Hippocampal formation (tissue), 2 donors: Measurements from ENCODE around the gene SERGEF.

Source experiments
- DNase-seq, 2 donors: peaks; one replicate each; lab custom pipeline; 2025; lab: John Stamatoyannopoulos, UW

Gene SERGEF

GRCh38 chr11:18012906-18013781, at the start of gene SERGEF:
Gene SERGEF (minus strand): TSS chr11:18013047. CDS start chr11:18013010, 37 bp downstream.
- peak; percentile 86 to 87 for DNase-seq

DNA sequence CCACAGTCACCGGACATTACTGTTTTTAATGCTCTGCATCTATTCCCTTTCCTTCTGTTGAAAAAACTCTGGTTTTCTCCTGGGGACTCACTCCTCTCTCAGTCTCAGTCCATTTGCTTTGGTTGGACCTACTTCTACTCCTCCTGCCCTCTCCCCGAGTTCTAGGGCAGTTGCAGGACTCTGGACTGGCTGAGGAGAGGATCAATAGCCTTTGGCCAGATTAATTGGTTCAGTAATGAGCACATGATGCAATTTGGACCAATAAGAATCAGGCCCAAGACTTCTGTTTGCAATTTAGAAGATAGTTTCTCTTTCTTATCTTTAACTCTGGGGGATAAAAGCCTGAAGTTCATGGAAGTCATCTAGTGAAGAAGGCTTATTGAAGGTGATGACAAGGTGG, 48.5 kb upstream of the SERGEF start:
- no peak for DNase-seq

- DNase-seq = no peak
These were observed 43.8 kb upstream of the SERGEF start for GRCh38 chr11:18056561-18057181.

DNA sequence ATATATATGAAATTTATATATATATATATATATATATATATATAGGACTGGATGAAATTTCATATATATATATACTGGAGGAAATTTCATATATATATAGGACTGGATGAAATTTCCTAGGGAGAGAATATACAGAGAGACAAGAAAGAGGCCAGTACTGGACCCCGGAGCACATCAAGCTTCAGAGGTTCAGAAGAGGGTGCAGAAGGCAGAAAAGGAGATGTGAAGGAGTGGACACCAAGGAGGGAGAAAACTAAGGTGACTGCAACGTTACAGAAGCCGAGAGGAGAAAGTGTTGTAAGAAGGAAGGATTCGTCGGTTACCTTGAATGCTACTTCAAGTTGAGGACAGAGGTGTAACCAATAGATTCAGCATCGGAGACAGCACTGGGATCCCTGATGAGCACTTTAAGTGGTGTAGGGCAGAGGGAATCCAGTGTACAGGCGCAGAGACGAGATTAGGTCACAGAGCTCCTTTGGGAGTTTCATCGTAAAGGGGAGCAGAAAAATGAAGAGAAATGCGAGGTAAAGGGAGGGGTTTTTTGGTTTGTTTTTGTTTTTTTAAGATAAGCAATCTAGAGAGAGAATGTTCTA, 41.8 kb upstream of the SERGEF start:
- DNase-seq = no peak

- no peak for DNase-seq
These were observed 38.0 kb upstream of the SERGEF start for GRCh38 chr11:18050848-18051247.

DNA sequence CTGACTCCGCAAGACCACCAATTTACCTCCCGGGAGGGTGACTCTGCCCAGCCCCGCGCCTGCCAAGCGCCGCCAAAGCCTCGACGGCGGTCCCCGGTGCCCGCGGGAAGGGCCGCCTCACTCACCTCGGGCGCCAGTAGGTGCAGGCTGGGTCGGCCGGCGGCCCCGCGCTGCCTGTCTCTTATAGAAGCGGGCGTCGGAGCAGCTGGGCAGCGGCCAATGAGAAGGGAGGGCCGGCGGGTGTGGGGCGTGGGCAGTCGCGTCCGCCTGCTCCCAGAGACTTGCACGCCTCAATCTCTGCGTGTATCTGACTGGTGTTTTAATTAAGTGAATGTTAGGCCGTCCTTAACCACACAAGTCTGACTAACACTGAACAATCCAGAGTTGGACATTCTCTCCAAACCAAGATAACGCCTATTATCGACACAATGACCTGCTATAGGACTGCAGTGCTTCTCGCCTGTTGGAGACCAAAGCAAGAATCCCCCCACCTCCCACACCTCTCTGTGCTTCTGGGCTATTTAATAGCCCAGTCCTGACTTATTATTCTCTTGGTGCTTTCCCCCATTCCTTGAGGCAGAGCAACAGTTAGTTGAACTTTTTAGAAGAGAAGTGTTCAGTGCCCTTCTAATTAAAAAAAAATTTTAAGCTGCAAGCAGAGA, 33.4 kb upstream of the SERGEF start, which contains the start of gene TPH1:
TPH1 (minus strand) TSS at position 154 of the 662 bp plus-strand sequence. CDS start 5,507 bp downstream, outside the sequence.
- no peak for DNase-seq

DNA sequence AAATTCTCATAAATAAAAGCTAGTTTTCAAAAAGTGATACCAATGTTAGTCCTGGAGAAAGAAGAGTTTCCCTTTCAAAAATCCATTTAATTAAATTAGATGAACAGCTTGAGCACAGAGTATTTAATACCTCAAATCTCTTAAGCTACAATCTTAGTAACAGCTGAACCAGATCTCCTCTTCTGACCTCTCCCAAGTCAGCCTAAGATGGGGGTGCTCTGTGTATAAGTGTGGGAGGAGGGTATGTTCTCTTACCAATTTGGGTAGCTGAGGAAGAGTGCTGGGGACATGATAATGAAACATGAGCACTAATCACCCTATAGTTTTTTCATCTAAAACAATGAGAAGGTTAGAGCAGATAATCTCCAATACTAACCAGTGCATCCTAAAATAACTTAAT, 23.6 kb upstream of the SERGEF start:
- DNase-seq = no peak

- no peak for DNase-seq
These were observed 14.6 kb upstream of the SERGEF start for GRCh38 chr11:18027475-18027874.

DNA sequence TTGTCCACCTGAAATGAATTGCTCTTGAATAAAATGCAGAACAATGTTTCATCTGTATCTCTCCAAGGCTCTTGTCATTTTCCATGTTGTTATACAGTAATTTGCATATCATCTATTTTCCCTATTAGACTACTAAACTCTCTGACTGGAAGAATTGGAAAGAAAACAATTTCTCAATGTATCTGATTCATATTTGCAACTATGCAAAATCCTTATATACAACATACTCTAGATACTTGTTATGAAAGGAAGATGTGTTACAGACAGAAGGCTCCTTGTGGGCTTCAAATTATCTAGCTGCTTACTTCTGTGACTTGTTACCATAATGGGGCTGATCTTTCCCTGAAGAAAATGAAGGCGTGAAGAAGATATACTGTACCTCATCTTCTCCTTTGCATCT, 9.6 kb upstream of the SERGEF start:
- DNase-seq = no peak

DNA sequence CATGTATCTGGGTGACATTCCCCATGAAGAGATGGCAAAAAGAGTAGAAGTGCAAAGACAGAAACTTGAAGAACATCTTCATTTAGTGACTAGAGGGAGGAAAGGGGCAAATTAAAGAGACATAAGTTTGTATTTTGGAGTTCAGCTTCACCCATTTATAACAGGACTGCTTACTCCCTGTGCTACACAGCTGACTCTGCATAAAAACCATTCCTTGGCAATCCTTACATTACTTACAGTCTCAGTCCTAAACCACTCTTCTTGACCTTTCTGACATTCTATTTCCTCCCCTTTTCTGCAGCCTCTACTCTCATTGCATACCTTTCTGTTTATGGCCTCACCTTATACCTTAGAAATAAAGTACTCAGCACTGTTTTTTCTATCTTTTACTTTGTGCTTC, 6.8 kb upstream of the SERGEF start:
- no peak for DNase-seq

DNA sequence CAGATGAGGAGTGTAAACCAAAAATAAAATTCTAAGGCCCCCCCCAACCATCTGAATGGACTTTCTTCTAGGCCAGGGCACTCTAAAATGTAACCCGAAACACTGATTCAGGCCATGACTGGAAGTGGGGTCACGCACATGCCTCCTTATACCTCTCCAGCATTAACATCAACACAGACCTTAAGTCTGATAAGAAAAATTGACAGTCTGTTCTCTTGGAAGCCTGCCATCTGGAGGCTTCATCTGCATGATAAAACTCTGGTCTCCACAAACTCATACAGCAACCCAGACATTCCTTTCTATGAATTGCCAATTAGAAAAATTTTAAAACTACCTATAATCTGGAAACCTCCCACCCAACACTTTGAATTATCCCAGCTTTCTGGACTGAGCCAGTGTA, 3.9 kb upstream of the SERGEF start:
- DNase-seq = no peak

DNA sequence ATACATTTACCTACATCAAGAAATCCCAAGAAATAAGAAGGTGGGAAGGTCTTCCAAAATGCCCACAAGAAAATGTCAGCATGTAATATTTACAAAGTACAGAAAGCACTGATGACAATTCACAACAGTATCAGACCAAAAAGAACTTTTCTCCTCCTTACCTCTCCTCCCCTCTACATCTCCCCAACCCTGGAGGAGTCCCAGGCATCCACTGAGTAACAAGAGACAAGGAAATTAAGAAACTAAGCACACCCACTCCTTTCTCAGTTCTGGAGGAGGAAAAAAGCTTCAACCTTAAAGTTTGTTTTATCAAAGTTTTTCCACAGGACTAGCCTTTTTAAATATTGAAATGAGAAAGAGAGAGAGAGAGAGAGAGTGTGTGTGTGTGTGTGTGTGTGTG, 2.0 kb upstream of the SERGEF start:
- no peak for DNase-seq

- no peak for DNase-seq
These were observed 1.1 kb upstream of the SERGEF start for GRCh38 chr11:18013790-18014507.

- DNase-seq = peak in 1 of 2 donors; percentile 45
These were observed 533 bp downstream of the SERGEF start for GRCh38 chr11:18012122-18012905.

DNA sequence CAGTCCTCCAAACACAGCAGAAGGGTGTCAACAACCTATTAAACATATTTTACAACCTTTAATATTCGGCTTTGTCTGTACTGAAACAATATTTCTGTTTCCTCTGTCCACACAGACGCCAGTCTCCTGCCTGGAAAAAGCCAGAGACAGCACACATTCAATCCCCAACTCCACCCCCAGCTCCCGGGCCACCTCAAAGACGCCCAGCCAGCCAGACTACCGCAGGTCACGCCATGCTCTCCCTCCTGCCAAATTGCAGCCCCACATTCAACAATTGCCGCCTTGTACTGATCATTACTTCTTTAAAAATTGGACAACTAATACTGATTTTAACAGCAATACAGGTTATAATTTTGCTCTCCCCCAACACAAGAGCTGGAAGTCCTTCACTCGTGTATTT, 1.2 kb downstream of the SERGEF start:
- DNase-seq = no peak

DNA sequence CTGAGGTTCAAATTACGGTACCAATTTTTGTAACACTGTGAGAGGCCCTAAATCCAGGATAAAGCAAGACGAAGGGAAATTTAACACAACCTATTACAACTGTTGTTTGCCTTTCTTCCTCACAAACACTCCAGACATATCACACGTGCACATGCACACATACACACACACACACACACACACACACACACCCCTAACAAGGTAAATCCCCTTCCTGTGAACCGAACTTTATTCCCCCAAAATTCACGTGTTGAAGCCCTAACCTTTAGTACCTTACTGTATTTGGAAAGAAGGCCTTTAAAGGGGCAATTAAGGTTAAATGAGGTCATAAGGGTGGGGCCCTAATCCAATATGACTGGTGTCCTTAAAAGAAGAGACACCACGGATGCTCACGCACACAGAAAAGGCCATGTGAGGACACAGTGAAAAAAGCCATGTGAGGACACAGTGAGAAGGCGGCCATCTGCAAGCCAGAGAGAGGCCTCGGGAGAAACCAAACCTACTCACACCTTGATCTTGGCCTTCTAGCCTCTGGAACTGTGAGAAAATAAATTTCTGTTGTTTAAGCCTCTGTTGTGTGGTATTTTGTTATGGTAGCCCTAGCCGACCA, 1.8 kb downstream of the SERGEF start:
- DNase-seq = no peak

DNA sequence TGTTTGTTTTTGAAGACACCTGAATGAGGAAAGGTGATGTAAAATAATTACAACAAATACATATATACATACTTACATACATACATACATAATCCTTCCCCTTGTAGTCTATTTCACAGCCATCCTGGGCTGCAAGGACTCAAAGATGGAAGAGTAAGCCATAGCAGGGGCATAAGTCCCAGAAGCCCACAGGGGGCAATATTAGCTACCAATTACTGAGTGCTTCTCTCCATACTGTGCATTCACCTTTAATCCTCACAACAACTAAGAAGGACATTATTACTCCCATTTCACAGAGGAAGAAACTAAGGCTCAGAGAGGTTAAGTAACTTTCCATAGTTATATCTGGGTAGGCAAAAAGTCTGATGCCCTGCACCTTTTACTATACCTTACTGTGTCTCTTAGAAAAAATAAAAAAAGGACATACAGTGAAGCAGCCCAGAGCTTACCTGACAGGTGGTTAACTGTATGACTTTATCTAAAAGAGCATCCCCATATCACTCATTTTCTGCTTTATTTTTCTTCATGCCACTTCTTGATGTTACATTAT, 2.7 kb downstream of the SERGEF start:
- DNase-seq = no peak

DNA sequence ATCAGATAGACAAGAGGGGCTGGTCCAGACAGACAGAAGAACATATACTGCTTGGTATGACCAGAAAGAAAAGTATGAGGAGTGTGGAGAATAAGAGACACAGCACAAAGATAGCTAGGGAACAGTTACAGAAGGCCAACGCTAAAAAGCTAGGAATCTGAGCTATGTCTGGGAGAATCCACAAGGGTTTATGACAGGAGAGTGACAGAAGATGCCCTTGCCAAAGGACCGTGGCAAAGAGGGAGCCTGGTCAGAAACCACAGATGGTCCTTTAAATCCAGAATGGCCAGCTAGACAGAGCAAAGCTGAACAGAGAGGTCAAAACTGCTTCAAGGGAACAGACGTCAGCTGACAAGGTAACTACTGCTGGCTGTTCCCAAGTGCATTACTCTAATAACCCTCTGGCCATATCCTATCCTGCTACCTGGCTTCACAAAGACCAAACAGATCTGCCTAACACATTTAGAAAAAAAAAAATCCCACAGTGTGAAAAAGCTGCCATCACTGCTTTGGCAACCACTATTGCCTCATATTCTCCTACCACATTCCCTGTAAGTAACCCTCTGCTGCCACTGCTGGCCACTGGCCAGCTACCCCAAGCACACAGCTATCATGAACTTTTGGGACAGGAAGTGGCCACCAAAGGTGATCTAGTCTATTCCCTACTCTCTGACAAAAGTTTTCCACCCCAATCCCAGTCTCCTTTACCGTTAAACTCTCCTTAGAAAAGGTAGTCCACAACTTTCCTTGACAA, 7.3 kb downstream of the SERGEF start:
- DNase-seq = no peak

DNA sequence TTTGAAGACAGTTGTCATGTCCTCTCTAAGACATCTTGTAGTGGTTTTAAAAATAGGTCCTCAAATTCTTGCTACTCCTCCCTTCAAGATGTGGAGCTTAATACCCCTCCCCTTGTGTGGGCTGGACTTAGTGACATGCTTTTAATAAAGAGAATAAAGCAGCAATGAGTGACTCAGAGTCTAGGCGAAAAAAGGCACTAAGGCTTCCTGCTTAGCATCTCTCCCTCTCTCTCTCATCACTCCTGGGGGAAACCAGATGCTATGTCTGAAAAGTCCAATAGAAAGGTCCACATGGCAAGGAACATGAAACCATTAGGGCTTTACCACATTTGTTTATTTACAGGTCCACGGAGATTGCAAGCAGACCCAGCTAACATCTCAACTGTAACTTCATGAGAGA, 11.7 kb downstream of the SERGEF start:
- DNase-seq = no peak
